ENCODE measurements around the gene ZBTB25.

- TF ChIP-seq, protein P1, sequence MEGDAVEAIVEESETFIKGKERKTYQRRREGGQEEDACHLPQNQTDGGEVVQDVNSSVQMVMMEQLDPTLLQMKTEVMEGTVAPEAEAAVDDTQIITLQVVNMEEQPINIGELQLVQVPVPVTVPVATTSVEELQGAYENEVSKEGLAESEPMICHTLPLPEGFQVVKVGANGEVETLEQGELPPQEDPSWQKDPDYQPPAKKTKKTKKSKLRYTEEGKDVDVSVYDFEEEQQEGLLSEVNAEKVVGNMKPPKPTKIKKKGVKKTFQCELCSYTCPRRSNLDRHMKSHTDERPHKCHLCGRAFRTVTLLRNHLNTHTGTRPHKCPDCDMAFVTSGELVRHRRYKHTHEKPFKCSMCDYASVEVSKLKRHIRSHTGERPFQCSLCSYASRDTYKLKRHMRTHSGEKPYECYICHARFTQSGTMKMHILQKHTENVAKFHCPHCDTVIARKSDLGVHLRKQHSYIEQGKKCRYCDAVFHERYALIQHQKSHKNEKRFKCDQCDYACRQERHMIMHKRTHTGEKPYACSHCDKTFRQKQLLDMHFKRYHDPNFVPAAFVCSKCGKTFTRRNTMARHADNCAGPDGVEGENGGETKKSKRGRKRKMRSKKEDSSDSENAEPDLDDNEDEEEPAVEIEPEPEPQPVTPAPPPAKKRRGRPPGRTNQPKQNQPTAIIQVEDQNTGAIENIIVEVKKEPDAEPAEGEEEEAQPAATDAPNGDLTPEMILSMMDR (IDR thresholded peaks at IDR 0.05 in 2 of 3, conservative IDR thresholded peaks at IDR 0.05 in 1 of 3; ENCODE audit: control insufficient read depth in 2 of 3, extremely low read depth in 1 of 3, insufficient read depth in 1 of 3, low read depth in 3 of 3, low read length in 3 of 3): no peak
- TF ChIP-seq POLR2A (IDR thresholded peaks at IDR 0.05; ENCODE audit: low read depth, low read length) (no peak), SPI1 (IDR thresholded peaks at IDR 0.05; ENCODE audit: borderline replicate concordance, insufficient read depth, low read depth, low read length) (no peak), POU2F2 (IDR thresholded peaks at IDR 0.05; ENCODE audit: borderline replicate concordance, low read depth, low read length) (no peak), ASH2L (IDR thresholded peaks at IDR 0.05; ENCODE audit: borderline replicate concordance, low read depth) (no peak), ZNF274 (IDR thresholded peaks at IDR 0.05; ENCODE audit: insufficient read depth, insufficient read length) (no peak), NFIC (IDR thresholded peaks at IDR 0.05; ENCODE audit: low read depth, low read length) (no peak), REST (IDR thresholded peaks at IDR 0.05; ENCODE audit: low read depth, low read length) (no peak), BRCA1 (IDR thresholded peaks at IDR 0.05; ENCODE audit: low read depth, low read length) (no peak)
Measured at GRCh38 chr14:64467101-64467500, 36.5 kb downstream of the ZBTB25 start.

Measured in GM12878 (cell line).